ENCODE results near the gene OSR1. TPM values are rescaled to one million over a fixed set of nuclear protein-coding genes. Genes with fewer than 3 reads are reported as not detected.

OSR1 gene
- total RNA-seq, 1 donor from 2014 or later, result 27.8 TPM

DNA sequence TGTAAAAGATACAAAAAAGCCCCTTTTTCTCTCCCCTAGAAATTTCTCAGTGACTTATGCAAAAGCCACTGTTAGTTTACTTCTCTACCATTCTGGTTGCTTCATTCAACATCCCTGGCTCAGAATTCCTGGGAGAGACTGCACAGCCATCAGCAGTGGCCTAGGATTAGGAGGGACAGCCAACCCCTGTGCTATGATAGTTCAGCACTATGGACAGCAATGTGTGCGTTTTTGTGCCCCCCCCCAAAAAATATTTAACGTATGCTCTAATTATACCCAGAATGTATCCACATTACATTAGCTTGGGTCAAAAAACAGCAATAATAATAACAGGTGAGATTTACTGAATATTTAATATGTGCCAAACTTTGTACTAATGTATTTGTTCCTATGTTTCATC lies 29.0 kb downstream of the OSR1 start:
- DNase-seq (ENCODE audit: low spot score in 2 of 2, unreplicated experiment in 2 of 2), result no peak
- Mint-ChIP-seq H3K27me3 (ENCODE audit: low read depth) (peaks cover 2% of the 10 kb centered on the region), H3K27ac (no peak overlapping the region), H3K4me1 (no peaks in the 10 kb centered on the region), H3K36me3 (no peaks in the 10 kb centered on the region), H3K4me3 (no peak overlapping the region), H3K9me3 (no peaks in the 10 kb centered on the region)
- TF ChIP-seq CTCF (IDR thresholded peaks at IDR 0.05; ENCODE audit: unreplicated experiment), result no peak

DNA sequence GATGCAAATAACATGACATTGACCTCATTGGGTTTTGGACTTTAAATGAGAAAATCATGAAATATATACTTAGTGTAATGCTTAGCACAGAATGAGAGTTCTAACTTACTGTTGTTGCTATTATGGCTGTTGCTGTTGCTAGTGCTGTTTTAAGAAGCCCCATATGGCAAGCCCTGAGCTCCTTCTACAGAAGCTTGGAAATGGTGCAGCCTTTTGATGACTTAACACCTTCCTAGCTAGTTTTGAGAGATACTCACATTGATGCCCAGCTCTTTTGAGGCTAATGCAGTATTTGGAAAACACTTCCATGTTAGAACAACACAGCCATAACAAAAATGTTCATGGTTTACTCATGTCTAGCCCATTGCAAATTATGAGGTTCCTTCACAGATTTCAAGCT lies 30.9 kb downstream of the OSR1 start:
- Mint-ChIP-seq H3K36me3 (no peaks in the 10 kb centered on the region), H3K27ac (no peak overlapping the region), H3K27me3 (ENCODE audit: low read depth) (peaks cover 2% of the 10 kb centered on the region), H3K9me3 (no peaks in the 10 kb centered on the region), H3K4me1 (no peaks in the 10 kb centered on the region), H3K4me3 (no peak overlapping the region)
- DNase-seq (ENCODE audit: low spot score in 2 of 2, unreplicated experiment in 2 of 2), result no peak
- no peak for TF ChIP-seq CTCF (IDR thresholded peaks at IDR 0.05; ENCODE audit: unreplicated experiment)

GRCh38 chr2:19321946-19322345 lies 36.5 kb downstream of the OSR1 start:
- Mint-ChIP-seq H3K36me3 (no peaks in the 10 kb centered on the region), H3K27me3 (ENCODE audit: low read depth) (peaks cover 2% of the 10 kb centered on the region), H3K9me3 (no peaks in the 10 kb centered on the region), H3K4me1 (no peaks in the 10 kb centered on the region), H3K4me3 (no peak overlapping the region), H3K27ac (no peak overlapping the region)
- TF ChIP-seq CTCF (IDR thresholded peaks at IDR 0.05; ENCODE audit: unreplicated experiment), result no peak
- DNase-seq (ENCODE audit: low spot score in 2 of 2, unreplicated experiment in 2 of 2), result no peak

GRCh38 chr2:19320813-19321212 lies 37.6 kb downstream of the OSR1 start:
- Mint-ChIP-seq H3K9me3 (no peaks in the 10 kb centered on the region), H3K4me1 (no peaks in the 10 kb centered on the region), H3K27ac (no peak overlapping the region), H3K36me3 (no peaks in the 10 kb centered on the region), H3K27me3 (ENCODE audit: low read depth) (no peaks in the 10 kb centered on the region), H3K4me3 (no peak overlapping the region)
- no peak for TF ChIP-seq CTCF (IDR thresholded peaks at IDR 0.05; ENCODE audit: unreplicated experiment)
- no peak for DNase-seq (ENCODE audit: low spot score in 2 of 2, unreplicated experiment in 2 of 2)

DNA sequence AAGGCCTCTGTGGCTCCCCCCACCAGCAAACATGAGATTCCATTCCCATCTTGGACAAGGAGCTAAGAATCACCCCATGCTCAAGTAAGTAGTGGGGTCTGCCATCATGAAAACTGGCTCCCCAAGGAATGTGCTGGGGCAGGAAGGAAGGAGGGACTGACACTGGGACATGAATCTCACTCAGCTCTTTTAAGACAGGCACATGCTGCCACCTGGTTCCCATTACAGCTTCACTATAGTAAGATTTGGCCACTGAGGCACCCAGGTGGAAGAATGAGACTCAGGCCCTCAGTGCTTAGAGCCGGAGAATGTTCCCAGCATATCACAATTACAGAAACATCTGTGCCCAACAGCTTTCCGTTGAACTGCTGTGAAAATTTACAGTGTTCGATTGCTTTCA lies 38.7 kb downstream of the OSR1 start:
- H3K9me3 Mint-ChIP-seq, result no peaks in the 10 kb centered on the region
- H3K27me3 Mint-ChIP-seq (ENCODE audit: low read depth), result no peaks in the 10 kb centered on the region
- DNase-seq (ENCODE audit: low spot score in 2 of 2, unreplicated experiment in 2 of 2), result no peak
- H3K4me3 Mint-ChIP-seq, result no peak overlapping the region
- no peaks in the 10 kb centered on the region for H3K4me1 Mint-ChIP-seq
- no peaks in the 10 kb centered on the region for H3K36me3 Mint-ChIP-seq
- H3K27ac Mint-ChIP-seq, result no peak overlapping the region
- TF ChIP-seq CTCF (IDR thresholded peaks at IDR 0.05; ENCODE audit: unreplicated experiment), result no peak

GRCh38 chr2:19319064-19319463 lies 39.4 kb downstream of the OSR1 start:
- no peak for TF ChIP-seq CTCF (IDR thresholded peaks at IDR 0.05; ENCODE audit: unreplicated experiment)
- no peak for DNase-seq (ENCODE audit: low spot score in 2 of 2, unreplicated experiment in 2 of 2)
- Mint-ChIP-seq H3K27me3 (ENCODE audit: low read depth) (no peaks in the 10 kb centered on the region), H3K9me3 (no peaks in the 10 kb centered on the region), H3K36me3 (no peaks in the 10 kb centered on the region), H3K4me3 (no peak overlapping the region), H3K27ac (no peak overlapping the region), H3K4me1 (no peaks in the 10 kb centered on the region)

All from mesothelial cell of epicardium (in vitro differentiated cells).